Measurements from ENCODE around the gene GGA3.

DNA sequence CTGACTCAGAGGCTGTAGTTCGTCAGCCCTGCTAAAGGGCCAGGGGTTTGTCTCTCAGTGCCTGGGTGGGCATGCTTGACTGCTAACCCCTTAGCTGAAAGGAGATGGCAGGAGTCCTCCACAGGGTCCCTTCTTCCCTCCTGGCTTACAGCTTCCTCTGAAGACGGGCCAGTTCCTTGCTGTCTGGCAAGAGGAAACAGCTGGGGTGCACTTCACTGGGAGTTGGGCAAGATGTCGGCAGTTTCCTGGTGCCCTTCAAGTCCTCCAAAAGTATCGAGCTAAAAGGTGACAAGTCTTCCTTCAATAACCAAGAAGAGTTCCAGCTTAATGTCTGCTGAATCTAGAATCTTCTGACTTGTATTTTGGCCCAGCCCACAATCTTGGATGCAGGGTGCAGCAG is 32.6 kb downstream of the GGA3 start:
- TF ChIP-seq, protein P1, sequence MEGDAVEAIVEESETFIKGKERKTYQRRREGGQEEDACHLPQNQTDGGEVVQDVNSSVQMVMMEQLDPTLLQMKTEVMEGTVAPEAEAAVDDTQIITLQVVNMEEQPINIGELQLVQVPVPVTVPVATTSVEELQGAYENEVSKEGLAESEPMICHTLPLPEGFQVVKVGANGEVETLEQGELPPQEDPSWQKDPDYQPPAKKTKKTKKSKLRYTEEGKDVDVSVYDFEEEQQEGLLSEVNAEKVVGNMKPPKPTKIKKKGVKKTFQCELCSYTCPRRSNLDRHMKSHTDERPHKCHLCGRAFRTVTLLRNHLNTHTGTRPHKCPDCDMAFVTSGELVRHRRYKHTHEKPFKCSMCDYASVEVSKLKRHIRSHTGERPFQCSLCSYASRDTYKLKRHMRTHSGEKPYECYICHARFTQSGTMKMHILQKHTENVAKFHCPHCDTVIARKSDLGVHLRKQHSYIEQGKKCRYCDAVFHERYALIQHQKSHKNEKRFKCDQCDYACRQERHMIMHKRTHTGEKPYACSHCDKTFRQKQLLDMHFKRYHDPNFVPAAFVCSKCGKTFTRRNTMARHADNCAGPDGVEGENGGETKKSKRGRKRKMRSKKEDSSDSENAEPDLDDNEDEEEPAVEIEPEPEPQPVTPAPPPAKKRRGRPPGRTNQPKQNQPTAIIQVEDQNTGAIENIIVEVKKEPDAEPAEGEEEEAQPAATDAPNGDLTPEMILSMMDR (conservative IDR thresholded peaks at IDR 0.05), result no peak
- no peak for TF ChIP-seq EZH2 (IDR thresholded peaks at IDR 0.05; ENCODE audit: low read depth)
